ENCODE results near the gene TMEM18. TPM values are rescaled to one million over a fixed set of nuclear protein-coding genes. Genes with fewer than 3 reads are reported as not detected.

The TMEM18 gene
- total RNA-seq, 1 donor from 2014 or later = 34.6 TPM

- CTCF ChIA-PET = no interaction called here
These were observed 11.7 kb downstream of the TMEM18 start for GRCh38 chr2:665340-666073.

DNA sequence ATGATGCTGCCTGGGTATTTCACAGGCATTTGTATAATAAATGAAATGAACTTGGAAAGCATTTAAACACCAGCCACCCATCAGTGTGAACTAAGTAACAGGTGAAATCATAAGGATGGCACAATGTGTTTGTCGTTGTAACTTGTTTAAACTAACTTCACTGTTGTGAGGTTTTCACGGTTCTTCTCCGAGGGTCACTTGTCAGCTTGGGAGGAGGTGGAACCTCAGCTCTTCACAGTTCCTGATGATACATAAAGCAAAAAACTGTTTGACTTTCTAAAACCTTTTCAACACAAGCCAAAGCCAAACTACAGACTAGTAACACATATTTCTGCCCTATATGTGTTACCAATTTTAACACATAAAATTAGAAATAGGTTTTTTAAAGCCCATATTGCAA lies 13.1 kb downstream of the TMEM18 start:
- ChIA-PET POLR2A (no interaction called here), CTCF (no interaction called here)
- Mint-ChIP-seq H3K9me3 (peaks cover 12% of the 10 kb centered on the region), H3K27ac (no peak overlapping the region), H3K27me3 (no peaks in the 10 kb centered on the region), H3K4me1 (peaks cover 16% of the 10 kb centered on the region), H3K36me3 (ENCODE audit: low read depth) (peaks cover 57% of the 10 kb centered on the region), H3K4me3 (no peak overlapping the region)
- TF ChIP-seq CTCF (IDR thresholded peaks at IDR 0.05) = no peak
- intact Hi-C loops (cut with micrococcal nuclease) = loop anchor here (10.0 kb wide), 1 partner anchor 419 kb away; no protein-coding TSS in a partner anchor
- no peak for DNase-seq
- no peak for ATAC-seq (ENCODE audit: low read depth)

More at GRCh38 chr2:665340-666073, 11.7 kb downstream of the TMEM18 start:
- Mint-ChIP-seq H3K36me3 (ENCODE audit: low read depth) (peaks cover 71% of the 10 kb centered on the region), H3K4me1 (peaks cover 16% of the 10 kb centered on the region), H3K9me3 (peaks cover 12% of the 10 kb centered on the region), H3K27ac (no peak overlapping the region), H3K4me3 (no peak overlapping the region), H3K27me3 (no peaks in the 10 kb centered on the region)
- intact Hi-C loops (cut with micrococcal nuclease) = loop anchor here (10.0 kb wide), 1 partner anchor 421 kb away; no protein-coding TSS in a partner anchor
- POLR2A ChIA-PET = no interaction called here
- DNase-seq = no peak
- ATAC-seq (ENCODE audit: low read depth) = no peak
- TF ChIP-seq CTCF (IDR thresholded peaks at IDR 0.05) = no peak

DNA sequence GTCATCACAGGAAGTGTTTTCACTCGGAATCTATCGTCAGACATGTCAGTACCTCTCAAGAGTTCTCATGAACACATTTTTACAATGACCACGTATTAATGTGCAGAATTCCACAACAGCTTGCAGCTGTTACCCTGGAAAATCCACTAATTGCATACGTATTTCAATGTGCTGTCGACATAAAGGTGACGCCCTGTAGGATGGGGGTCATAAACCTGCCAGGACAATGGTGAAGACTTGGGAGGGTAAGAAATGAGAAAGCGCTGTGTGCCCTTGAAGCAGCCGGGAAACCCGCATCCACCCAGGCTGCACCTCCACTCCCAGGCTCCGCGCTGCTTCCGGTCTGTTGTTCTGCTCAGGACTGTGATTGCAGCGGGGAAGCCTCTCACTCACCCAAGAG lies 14.0 kb downstream of the TMEM18 start:
- Mint-ChIP-seq H3K4me1 (peaks cover 16% of the 10 kb centered on the region), H3K27ac (no peak overlapping the region), H3K27me3 (no peaks in the 10 kb centered on the region), H3K36me3 (ENCODE audit: low read depth) (peaks cover 49% of the 10 kb centered on the region), H3K4me3 (no peak overlapping the region), H3K9me3 (peaks cover 12% of the 10 kb centered on the region)
- intact Hi-C loops (cut with micrococcal nuclease) = loop anchor here (10.0 kb wide), 1 partner anchor 418 kb away; no protein-coding TSS in a partner anchor
- ChIA-PET CTCF (interaction anchor here (1.0 kb wide), 1 partner anchor 416 kb away, joined by 3 read pairs; no protein-coding TSS in a partner anchor), POLR2A (no interaction called here)
- ATAC-seq (ENCODE audit: low read depth) (no peak), DNase-seq (no peak)
- no peak for TF ChIP-seq CTCF (IDR thresholded peaks at IDR 0.05)

DNA sequence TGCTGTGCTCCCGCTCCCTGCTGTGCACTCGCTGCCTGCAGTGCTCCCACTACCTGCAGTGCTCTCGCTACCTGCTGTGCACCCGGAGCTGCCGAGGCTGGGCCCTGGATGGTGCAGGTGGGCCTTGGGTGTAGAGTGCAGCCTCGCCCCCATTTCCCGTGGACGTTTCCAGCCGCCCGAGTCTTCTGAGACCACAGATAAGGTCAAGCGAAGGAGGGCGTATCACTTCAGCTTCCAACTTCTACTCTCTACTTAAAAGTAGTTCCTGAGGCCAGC lies 15.9 kb downstream of the TMEM18 start:
- no peak for DNase-seq
- Mint-ChIP-seq H3K27me3 (no peaks in the 10 kb centered on the region), H3K4me3 (no peak overlapping the region), H3K27ac (no peak overlapping the region), H3K36me3 (ENCODE audit: low read depth) (peaks cover 34% of the 10 kb centered on the region), H3K9me3 (peaks cover 12% of the 10 kb centered on the region), H3K4me1 (peaks cover 16% of the 10 kb centered on the region)
- ChIA-PET POLR2A (interaction anchor here (0.7 kb wide), 1 partner anchor 15 kb away, joined by 8 read pairs; no protein-coding TSS in a partner anchor), CTCF (no interaction called here)
- no peak for ATAC-seq (ENCODE audit: low read depth)
- intact Hi-C loops (cut with micrococcal nuclease) = loop anchor here (10.0 kb wide), 1 partner anchor 416 kb away; no protein-coding TSS in a partner anchor
- TF ChIP-seq CTCF (IDR thresholded peaks at IDR 0.05) = no peak

GRCh38 chr2:660586-661359 lies 16.4 kb downstream of the TMEM18 start:
- Mint-ChIP-seq H3K9me3 (peaks cover 12% of the 10 kb centered on the region), H3K27ac (no peak overlapping the region), H3K4me3 (no peak overlapping the region), H3K4me1 (peaks cover 16% of the 10 kb centered on the region), H3K36me3 (ENCODE audit: low read depth) (peaks cover 29% of the 10 kb centered on the region), H3K27me3 (no peaks in the 10 kb centered on the region)
- ChIA-PET CTCF (no interaction called here), POLR2A (no interaction called here)
- no peak for TF ChIP-seq CTCF (IDR thresholded peaks at IDR 0.05)
- ATAC-seq (ENCODE audit: low read depth) (no peak), DNase-seq (no peak)
- intact Hi-C loops (cut with micrococcal nuclease) = loop anchor here (10.0 kb wide), 1 partner anchor 416 kb away; no protein-coding TSS in a partner anchor
